SK-N-DZ (cell line): ENCODE data around the gene GLO1. TPM values are rescaled to one million over a fixed set of nuclear protein-coding genes. Genes with fewer than 3 reads are reported as not detected.
A peak's percentile ranks its signal among the peaks of the same experiment; 100 is the strongest.

Experiments
- DNase-seq: peaks from one replicate; pipeline ENCODE4 v3.0.0-alpha.2; 2015; ENCODE audit warnings: low spot score
- polyA plus RNA-seq, 2 experiments: library from polyadenylated mRNA; depleted of rRNA; stranded (reverse); fragments of >200 nt; gene quantifications; 2 replicates each; pipeline ENCODE4 v1.2.3, GENCODE V29; 2014

Gene GLO1
- polyA plus RNA-seq (2014; cell fraction: cytosol; rRNA removed), result 264 and 266 TPM in 2 replicates
- polyA plus RNA-seq (2014; cell fraction: nucleus; rRNA removed), result 116 and 129 TPM in 2 replicates

DNA sequence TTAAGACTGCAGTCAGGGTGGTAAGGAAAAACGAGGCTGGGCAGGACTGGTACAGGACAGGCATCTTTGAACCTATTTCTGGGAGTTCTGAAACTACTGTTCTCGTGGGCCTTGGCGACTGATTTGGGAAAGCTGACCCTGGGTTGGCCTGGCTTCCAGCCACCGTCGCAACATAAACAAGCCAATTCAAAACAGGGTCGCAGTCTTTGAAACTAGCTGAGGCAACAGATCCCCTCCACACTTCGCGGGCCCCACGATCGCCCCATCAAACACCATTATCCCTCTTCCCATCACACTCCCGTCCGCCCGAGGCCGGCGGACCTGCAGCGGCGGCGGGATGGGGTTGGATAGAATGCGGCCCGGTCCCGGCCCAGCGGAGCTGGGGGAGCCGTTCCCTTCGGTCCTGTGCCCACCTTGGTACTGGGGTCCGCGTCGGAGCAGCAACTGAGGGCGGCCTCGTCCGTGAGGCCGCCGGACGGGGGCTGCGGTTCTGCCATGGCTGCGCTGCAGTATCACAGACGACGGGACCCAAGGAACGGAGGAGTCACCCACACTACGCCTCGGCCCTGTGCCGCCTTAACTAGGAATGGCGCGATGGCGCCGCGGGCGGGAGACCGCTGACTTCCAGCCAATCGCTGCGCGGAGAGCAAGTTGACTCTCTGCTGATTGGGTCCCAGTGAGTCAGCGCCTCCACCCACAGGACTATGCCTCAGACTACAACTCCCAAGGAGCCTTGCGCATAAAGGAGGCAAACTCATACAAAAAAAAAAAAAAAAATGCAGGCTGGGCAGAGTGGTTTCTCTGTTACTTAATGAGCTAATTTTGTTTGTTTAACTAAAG is at the start of gene GLO1:
GLO1 (minus strand) TSS at position 588 of the 840 bp plus-strand sequence; CDS start at position 497, 91 bp downstream.
- peak; percentile 98 for DNase-seq

GRCh38 chr6:38750968-38751615 is 48.1 kb upstream of the GLO1 start:
- no peak for DNase-seq

- no peak for DNase-seq
These were observed 46.5 kb upstream of the GLO1 start for GRCh38 chr6:38749473-38749872.

GRCh38 chr6:38739532-38739931 is 36.6 kb upstream of the GLO1 start:
- DNase-seq, result no peak

DNA sequence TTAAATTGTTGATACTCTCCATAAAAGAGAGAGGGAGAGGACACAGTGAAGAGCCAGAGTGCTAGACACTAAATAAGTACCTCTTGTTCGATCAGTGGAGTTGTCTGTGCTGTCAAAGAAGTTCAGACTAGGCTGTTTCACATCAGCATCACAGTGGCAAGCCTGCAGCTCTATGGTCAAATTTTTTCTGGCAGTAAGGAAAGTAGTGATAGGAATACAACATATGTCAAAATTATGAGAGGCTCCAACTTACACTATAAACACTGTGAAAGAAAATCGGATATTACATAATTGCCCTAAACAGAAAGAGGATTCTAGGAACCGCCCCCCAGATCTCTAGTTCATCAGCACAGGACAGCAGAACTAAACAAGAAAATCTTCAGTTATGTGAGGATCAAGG is 35.3 kb upstream of the GLO1 start:
- no peak for DNase-seq

DNA sequence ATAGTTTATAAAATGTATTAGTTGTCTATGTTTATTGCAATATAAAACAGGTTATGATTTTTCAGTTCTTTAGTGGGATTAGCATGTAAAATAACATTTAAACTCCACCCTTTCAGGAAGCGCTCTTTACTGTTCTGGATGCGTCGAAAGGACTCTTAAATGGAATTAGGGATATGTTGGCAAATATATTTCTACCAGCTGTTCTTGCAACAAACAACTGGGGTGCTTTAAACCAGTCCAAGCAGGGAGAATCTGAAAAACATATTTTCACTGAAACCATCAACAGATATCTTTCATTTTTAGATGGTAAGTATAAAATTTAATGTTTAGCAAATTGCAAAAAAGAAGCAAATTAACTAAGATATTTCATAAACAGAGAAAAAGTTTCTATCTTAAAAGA is 34.0 kb upstream of the GLO1 start:
- no peak for DNase-seq

GRCh38 chr6:38730140-38730862 is 27.4 kb upstream of the GLO1 start:
- peak; percentile 35 for DNase-seq

- no peak for DNase-seq
These were observed 25.3 kb upstream of the GLO1 start for GRCh38 chr6:38728203-38728602.

GRCh38 chr6:38725414-38726183 is 22.7 kb upstream of the GLO1 start:
- no peak for DNase-seq

GRCh38 chr6:38724343-38724742 is 21.4 kb upstream of the GLO1 start:
- no peak for DNase-seq

- no peak for DNase-seq
These were observed 20.8 kb upstream of the GLO1 start for GRCh38 chr6:38723783-38724182.

- DNase-seq, result no peak
These were observed 19.9 kb upstream of the GLO1 start for GRCh38 chr6:38722727-38723334.

GRCh38 chr6:38722038-38722437 is 19.1 kb upstream of the GLO1 start:
- DNase-seq, result no peak

DNA sequence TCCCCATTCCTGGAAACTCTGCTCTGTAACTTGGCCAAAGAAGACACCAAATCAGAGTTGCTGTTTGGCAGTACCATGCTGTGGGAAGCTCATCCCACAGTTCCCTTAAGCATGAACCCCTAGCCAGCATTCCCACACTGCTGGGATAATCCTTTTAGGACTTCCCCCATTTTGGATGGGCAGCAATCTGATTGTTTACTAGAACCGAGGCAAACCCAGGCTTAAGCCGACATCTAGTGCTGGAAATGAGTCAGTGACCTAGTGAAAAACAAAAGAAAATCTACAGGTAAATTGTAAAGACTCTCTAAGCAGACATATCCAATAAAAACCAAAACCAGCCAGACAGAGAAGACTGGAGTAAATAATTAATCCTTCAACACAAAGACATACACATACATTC is 17.4 kb upstream of the GLO1 start:
- DNase-seq, result no peak

- no peak for DNase-seq
These were observed 16.4 kb upstream of the GLO1 start for GRCh38 chr6:38719358-38719757.

DNA sequence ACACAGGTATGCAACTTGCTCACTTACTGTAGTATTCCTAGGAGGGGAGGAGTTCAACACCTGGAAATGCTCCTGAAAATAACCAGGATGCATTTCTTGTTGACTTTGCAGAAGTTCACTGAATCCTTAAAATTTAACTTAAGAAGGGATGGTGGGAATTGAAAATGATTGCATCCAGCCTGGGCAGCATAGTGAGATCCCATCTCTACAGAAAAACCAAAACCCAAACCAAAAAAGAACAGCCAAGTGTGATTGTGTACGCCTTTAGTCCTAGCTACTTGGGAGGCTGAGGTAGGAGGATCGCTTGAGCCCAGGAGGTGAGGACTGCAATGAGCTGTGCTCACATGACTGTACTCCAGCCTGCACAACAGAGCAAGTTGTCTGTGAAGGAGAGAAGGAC is 13.9 kb upstream of the GLO1 start:
- DNase-seq, result no peak

GRCh38 chr6:38715016-38715689 is 12.2 kb upstream of the GLO1 start, which contains the start of gene DNAH8:
TSS of gene DNAH8 (plus strand) at chr6:38715311. CDS start at chr6:38722810, 7,499 bp downstream.
- no peak for DNase-seq

DNA sequence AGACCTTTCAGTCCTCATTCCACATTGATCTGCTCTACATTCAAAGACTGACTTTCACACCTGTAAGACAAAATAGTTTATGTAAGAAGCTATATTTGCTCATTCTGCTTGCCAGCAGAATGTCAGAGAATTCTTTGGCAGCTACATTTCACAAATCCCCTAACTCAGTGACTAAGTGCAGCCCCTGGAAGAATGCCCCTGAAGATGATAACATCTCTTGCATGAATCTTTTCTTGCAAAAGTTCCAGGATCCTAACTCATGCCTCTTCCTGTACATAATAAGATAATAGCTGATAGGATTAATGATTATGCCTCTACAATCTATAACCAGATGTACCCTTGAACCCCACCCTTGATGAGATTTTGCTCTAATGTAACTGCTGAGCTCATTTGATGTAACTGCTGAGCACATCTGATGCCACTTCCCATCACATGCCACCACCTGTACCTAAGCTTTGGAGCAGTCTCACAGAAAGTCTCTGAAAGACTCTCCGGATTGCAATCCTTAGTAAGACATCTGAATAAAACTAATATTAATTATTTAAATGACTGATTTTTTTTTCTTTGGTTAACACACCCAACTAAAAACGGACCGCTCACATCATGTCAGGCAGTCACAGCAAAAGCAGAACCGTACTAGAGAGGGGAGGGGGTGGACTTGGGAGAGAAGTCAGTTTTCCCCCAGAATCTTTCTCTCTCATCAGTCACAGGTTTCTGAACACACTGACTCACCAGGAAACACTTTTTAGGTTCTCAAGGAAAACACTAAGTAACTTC is 11.5 kb upstream of the GLO1 start:
- no peak for DNase-seq

DNA sequence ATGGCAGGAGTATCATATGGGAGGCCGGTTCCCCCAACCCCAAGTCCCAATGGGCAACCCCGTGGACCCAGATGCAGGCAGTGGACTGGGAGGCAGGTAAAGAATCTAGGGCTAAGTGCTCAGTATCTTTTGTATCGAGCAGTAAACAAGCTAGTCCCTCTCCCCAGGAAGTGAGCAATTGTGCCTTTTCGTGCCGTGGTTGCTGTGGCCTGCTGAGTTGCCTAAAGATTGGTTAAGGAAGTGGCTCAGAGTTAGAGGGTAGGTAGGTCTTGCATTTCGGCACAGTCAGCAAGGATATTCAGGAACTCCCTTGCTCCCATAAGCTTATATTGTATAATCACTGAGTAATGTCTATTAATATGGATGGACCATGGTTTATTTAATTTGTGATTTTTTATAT is 10.9 kb upstream of the GLO1 start:
- DNase-seq, result no peak

- no peak for DNase-seq
These were observed 5.6 kb upstream of the GLO1 start for GRCh38 chr6:38708496-38708895.
